ENCODE measurements around the gene CTAGE8.
"Not testable (repeated sequence)": the region's sequence is repeated elsewhere in the genome, so short reads cannot be mapped to it uniquely, and the experiment has no call there.

- TF ChIP-seq CTCF (IDR thresholded peaks at IDR 0.05); EP300 (IDR thresholded peaks at IDR 0.05); POLR2A (IDR thresholded peaks at IDR 0.05; ENCODE audit: low read depth); POLR2AphosphoS5 (IDR thresholded peaks at IDR 0.05): not testable (repeated sequence)
Measured at GRCh38 chr7:144302578-144303303, 33.7 kb upstream of the CTAGE8 start.
